ENCODE data around the gene CAMK1D.

CAMK1D gene

DNA sequence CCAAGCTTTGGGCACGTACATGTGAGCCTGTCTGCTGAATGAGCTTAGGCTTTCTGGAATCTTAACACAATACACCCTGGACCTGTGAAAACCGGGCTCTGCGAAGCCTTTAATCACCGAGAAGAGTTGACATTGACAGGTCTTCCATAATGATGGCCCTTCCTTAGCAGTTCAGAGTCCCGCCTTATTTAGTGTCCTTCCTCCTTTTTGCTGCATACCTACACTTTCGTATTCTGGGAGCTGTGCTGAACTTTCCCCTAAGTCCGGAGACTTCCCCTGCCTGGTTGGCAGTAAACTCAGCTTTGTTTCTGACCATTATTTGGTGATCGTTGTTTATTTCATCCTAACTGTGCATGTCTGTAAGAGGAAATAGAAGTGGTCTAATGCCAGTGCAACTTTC lies 212.0 kb downstream of the CAMK1D start:
- no peak for DNase-seq (ENCODE audit: low read depth)

DNA sequence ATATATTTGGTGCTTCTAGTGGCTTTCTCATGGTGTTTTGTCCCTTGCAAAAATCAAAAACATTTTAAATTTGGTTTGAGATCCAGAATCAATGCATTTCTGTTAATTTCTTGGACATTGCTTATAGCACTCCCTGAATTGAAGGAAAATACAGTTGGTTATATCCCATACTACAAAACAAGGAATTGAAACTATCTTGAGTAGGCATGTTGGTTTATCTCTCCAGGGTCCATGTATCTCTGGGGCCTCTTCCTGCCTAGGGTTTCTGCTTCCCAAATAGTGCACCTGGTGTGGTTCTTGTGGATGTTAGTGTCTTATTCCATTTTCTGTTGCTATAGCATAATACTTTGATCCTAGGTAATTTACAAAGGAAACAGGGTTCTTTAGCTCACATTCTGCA lies 212.4 kb downstream of the CAMK1D start:
- no peak for DNase-seq (ENCODE audit: low read depth)

DNA sequence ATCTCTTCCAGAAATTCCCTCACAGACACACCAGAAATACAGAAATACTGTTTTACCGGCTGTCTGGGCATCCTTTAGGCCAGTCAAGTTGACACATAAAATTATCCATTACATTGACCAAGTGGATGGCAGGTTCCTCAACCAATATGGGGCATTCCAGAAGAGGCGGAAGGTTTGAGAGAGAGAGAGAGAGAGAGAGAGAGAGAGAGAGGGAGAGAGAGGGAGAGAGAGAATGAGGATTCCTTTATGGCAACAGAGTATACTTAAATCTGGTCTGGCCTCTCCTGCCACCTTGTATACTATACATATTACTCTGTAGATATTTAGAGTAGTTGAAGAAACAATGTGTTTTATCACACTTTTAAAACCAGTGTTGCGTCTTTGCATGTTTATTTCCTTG lies 214.1 kb downstream of the CAMK1D start:
- DNase-seq (ENCODE audit: low read depth), result no peak

DNA sequence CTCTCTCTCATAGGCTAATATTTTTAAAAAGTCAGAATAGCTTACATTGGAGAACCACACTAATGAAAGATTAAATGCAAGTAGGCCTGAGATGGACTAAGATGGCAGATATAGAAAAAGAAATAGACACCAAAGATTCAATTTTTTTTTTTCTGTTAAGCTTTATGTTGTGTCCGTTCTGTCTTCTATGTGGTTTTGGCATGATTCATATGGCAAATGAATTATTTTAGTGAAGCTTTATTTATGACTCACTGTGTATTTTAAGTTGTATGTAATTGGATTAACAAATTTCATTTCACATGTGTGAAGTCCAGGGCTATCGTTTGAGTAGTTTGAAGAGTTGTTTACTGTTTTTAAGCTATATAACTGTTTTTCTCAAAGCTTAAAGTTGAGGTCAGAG lies 214.8 kb downstream of the CAMK1D start:
- no peak for DNase-seq (ENCODE audit: low read depth)

DNA sequence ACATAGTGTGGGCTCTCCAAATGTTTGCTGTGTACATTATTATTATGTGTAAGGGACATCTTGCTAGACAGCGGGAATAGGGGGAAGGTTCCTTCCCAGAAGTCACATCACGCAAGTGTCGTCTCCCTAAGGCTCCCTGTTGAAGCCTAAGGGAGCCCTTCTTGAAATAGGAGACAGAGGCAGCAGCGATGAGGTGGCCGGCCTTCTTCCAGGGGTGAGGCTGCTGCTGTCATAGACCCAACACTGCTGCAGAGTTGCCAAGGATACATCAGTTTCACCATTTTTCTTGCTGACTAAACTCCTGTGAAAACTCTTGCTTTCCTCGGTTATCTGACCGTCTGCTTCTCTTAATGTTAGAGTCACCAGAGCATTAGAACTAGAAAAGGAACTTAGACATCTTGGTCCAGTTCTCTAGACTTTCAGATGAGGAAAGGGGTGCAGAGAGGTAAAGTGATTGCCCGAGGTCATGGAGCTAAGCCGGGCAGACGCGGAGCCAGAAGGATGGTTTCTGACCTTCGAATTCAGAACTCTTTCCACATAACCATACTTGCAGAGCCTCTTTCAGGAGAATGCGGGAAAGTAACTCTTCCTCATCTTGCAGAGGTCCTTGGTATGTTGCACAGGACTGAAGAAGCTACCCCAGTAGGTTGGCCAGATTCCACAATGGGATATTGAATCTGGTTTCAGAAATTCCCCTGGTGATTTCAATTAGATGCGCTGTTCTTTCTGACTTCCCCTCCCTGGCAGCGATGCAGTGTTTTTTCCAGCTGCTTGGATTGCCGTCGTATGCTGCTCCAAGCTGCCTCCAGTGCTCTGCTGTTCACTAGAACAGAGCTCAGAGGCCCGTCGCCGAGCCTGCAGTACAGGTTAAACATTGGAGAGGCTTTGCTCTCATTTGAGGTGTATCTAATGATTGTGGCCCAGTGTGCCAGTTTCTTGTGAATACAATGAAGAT lies 217.1 kb downstream of the CAMK1D start:
- DNase-seq (ENCODE audit: low read depth), result peak; percentile 74

DNA sequence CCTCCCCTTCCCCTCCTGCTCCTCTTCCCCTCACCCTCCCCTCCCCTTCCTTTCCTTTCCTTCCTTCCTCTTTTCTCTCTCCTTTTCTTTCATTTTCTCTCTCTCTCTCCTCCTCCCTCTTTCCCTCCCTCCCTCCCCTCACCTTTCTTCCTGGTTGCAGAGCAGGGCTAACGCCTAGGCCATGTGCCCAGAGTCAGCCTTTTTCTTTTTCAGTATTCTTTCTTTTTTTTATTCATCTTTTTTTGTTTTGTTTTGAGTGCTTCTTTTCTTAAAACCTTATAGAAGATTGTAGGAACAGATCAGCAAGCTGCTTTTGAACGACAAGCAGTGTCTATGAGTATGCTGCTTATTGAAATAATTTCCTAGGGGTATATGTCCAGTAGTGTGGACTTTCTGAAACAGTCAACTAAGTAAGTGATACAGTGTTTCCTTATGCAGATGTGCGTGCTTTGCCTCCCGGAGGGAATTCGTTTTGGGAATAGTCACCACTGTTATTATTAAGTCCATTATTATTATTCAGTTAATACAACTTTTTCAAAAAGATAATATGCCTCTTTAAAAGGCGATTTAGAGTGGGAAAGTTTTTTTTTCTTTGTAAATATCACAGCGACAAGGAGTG lies 219.2 kb downstream of the CAMK1D start:
- no peak for DNase-seq (ENCODE audit: low read depth)

DNA sequence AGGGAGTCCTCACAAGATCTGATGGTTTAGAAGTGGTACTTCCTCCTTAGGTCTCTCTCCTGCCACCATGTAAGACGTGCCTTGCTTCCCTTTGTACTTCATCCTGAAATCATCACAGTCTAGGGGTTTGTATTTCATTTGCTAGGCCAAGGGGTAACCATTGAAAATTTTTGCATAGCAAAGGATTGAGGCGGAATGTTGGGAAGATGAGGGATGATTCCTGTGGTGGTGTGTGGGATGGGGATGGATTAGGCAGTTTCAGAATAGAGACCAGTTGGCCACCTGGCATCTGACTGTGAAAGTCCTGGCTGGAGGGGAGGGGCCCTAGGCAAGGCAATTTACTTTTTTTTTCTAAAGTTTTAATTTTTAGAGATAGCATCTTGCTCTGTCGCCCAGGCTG lies 222.9 kb downstream of the CAMK1D start:
- DNase-seq (ENCODE audit: low read depth), result no peak

DNA sequence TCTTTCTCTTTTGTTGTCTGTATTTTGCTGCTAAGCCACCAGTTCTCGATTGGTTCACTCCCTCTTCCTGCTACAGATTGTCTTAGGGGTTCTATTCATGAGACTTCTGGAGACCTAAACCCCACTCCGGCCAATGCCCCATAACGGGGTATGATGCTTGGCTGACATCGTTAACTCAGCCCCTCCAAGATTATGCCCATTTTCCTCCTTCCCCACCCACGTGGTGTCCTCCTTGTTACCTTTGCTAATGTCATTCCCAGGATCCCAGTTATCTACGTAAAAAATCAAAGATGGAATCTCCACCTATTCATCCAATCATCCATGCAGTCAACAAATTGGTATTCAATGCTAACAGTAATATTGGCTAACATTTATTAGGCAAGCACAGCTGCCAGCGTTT lies 228.3 kb downstream of the CAMK1D start:
- no peak for DNase-seq (ENCODE audit: low read depth)

DNA sequence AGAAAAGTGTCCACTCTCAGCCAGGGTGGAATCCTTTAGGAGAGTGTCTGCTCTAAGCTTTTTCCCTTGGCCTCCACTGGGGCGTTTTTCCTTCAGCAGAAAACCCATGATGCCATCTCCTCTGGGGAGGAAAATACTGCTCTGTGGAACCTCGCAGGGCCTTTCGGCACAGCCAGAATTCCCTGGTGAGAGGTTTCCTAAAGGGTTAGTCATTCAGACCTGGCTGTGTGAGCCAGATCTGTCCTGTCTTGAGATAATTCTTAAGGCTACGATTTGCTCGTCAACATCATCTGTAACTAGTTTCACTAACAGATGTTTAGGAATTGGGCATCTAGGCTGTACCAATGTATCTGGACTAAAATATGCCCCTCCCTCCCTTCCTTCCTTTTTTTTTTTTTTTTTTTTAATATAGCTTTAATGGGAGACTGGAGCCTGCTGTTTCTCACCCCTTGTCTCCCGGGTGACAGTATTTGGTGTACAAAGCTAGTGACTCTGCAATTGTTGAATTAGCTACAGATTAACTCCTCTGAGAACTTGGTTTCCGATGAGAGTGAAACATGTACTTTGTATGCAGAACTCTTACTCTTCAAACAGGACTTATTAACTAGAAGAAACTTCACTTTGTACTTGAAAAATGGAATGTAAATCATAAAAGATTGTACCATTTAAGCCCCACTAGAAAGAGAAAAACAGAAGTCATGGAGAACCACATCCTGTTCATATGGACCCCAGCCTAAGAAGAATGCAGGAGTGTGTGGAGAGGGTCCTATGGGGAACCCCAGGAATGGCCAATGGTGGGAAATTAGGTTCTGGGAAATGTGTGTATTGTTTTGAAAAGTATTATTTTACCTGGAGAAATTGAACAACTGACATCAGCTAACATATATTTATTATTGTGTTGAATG lies 230.9 kb downstream of the CAMK1D start:
- DNase-seq (ENCODE audit: low read depth), result no peak

DNA sequence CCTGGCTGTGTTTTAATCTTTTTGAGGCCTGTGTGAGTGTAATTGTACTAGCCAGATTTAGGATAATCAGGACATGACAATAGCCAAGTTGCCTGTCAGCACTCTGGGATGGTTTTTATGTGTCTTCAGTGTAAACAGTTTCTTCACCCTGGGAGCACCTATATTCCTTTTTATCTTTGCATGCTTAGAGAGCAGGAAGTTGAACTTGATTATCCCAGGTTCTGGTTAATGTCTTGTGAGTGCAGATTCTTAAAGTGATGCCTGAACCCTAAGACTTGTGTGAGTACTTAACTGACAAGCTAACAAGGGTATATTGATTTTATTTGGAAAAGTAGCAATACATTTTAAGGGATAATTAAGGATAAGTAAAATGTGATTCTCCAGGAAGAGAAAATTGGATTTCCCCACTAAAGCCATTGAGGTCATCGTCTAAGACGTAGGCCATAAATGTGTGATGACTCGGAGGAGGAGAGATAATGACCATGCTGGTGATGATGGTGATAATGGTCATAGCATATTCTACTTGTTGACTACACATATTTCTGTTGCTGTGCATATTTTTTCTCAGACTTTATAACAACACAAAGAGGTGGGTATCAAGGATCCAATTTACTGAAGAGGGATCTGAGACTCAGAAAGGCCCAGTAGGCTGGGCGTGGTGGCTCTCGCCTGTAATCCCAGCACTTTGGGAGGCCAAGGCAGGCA lies 234.7 kb downstream of the CAMK1D start:
- DNase-seq (ENCODE audit: low read depth), result no peak

DNA sequence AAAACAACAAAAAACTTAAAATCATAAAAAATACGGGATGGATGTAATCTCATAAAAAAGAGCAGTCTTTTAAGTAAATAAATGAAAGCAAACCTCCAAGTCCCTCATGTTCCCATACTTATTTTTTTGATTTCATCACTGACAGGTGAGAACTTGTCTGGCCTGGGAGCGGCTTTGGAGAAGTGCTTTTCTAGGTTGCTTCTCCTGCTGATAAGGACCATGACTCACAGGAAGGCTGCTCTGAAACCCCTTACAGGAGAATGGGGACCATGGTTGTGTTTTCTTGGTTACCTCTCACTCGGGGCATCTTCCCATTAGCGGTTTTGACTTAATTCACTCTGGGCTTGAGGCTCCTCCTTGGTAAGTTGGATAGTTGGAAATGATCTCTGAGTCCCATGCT lies 237.4 kb downstream of the CAMK1D start:
- DNase-seq (ENCODE audit: low read depth), result no peak

DNA sequence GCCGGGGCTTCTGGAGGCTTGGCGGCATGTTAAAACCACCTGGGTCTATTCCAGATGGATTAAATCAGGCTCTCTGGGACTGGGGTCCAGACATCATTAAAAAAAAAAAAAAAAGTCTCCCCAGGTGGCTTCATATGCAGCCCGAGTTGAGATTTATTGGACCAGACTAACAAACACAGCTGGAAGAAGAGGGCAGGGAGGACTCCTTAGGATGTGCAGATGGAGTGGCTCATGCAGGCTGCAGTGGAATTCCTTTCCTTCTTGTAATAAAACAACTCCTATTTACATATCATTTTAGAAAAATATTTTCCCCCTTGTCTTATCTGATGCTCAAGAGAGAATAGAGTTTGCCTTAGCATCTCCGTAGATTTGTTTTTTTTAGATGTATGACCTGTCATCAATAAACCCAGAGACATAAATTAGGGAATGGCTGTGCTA lies 238.1 kb downstream of the CAMK1D start:
- DNase-seq (ENCODE audit: low read depth), result no peak

DNA sequence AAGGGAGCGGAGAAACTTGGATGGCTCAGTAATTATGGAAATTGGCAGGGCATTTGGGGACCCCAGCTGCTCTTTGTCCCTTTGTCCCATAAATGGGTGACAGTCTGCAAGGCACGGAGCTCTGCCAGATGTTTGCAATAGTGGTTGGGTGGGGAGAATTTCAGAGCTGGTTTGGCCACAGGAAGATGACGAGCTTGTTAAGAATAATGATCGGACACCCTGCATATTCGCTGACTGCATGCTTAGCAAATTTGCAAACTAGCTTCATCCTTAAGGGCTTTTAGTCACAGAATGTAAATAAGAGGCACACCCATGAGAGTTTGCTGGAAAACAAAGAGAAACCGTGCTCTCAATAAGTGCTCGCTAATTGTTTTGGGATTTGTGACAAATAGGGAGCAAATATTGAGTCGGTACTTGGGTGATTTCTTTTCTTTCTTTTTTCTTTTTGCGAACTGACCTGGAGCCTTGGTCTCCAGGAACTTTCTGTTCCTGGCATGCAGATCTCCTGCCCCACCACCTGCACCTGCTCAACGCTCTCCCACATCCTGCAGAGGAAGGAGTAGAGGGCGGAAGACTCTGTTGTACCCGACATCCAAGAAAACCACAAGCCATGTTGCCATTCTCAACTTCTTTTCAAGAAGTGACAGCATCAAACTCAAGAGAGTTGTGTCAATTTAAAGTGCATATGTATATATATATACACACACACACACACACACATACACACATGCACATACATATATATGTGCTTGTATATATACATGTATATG lies 238.9 kb downstream of the CAMK1D start:
- no peak for DNase-seq (ENCODE audit: low read depth)

DNA sequence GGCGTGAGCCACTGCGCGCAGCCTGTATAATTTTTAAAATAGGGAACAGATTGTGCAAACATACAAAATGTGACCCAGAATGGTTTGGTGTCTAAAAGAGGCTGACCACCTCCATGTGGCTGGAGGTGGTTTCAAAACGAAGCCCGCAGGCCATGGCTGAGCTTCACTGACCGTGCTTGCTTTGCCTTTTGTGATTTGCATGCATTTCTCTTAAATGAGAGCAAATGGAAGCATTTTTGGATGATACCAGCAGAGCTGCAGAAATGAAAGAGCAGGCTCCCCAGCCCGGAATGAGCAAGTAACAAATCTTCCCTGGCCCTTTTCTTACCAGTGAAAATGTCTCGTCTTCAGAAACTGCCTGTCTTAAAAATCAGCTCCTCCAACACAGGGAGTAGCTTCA lies 239.9 kb downstream of the CAMK1D start:
- no peak for DNase-seq (ENCODE audit: low read depth)

DNA sequence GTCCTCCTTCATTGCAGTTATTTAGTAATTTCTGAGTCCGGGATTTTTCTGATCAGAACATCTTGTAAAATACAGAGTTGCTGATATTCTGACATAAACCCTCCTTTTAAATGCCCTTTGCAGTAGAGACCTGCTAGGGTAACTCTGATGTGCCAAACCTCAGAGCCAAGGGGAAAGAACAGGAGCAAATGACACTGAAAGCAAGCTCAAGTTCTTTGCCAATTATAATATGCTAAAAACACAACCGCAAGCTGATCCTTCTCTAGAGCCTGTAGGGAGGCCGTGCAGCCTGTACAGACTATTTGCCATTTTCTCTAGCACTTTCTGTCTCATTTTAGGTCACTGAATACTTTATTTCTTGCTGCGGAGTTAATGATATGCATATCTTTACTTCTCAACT lies 240.4 kb downstream of the CAMK1D start:
- DNase-seq (ENCODE audit: low read depth), result no peak

DNA sequence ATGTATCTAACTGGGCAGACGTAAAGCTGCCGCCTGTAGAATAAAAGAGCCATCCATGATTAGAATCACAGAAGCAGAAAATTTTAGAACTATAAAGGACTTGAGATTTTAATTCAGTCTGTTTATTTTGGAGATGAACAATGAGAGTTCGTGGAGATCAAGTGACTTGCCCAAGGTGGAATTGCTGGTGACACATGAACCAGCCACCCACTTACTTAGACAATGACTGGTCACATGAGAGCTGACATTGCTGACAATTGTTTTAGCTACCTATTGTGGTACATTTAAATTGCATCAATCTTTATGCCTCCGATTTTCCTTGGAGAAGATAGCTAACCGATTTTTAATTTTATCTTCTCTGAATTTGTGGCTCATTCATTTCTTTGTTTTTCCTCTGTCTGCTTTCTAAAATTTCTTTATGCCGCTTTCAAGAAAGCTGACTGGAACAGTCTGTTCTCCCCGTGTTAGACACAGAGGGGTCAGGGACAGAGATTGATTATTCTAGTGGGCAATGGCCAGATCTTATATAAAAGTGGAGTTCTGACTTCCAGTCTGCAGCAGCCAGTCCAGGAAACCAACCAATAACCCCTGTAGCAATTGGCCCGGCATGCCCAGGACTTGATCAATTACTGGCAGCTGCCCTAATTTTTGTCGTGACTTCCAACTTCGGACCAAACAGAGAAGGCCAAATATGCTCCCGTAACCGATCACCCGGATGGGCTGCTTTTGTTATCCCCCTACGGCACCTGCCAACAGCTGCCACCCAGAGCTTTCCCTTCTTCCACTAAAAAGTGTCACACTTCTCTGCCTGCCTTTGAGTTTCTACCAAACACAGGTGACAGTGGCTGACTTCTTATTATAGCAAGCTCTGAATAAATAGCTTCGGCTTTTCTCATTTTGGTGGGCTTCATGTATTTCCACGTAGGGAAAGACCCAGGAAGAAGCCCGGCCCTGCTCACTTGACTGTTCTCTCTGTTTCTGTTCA lies 241.6 kb downstream of the CAMK1D start:
- DNase-seq (ENCODE audit: low read depth), result no peak

DNA sequence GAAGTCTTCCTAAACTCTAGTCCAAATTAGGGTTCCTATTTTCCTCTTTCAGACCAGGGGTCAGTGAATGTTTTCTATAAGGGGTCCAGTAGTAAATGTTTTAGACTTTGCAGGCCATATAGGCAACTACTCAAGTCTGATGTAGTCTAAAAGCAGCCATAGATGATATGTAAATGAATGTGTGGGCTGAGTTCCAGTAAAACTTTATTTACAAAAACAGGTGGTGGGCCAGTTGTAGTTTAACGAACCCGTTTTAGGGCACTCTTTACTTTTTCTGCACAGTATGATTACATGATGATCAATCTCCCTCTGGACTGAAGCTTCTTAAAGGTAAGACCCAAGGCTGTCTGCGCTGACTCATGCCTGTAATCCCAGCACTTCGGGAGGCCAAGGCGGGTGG lies 243.6 kb downstream of the CAMK1D start:
- no peak for DNase-seq (ENCODE audit: low read depth)

DNA sequence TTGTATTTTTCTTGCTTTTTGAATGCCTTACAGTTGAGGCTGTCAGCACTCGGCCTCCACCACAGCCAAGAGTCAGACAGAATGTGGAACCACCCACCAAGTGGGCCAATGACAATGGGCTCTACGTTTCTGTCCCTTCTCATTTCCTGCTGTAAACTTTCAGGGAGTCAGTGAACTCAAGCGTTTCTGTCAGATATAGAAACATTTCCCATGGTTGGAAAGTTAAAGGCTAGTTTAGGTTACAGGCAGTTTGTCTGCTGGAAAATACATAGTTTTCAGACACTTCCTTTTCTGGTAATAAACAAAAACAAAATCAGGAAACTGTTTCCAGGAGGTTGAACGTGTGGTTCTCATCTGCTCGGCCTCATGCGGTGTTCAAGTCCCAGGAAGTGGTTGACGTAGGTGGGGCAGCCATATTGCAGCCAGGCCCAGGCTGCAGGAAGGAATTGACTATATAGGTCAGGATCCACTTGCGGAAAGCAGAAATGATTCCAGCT lies 245.1 kb downstream of the CAMK1D start:
- no peak for DNase-seq (ENCODE audit: low read depth)

DNA sequence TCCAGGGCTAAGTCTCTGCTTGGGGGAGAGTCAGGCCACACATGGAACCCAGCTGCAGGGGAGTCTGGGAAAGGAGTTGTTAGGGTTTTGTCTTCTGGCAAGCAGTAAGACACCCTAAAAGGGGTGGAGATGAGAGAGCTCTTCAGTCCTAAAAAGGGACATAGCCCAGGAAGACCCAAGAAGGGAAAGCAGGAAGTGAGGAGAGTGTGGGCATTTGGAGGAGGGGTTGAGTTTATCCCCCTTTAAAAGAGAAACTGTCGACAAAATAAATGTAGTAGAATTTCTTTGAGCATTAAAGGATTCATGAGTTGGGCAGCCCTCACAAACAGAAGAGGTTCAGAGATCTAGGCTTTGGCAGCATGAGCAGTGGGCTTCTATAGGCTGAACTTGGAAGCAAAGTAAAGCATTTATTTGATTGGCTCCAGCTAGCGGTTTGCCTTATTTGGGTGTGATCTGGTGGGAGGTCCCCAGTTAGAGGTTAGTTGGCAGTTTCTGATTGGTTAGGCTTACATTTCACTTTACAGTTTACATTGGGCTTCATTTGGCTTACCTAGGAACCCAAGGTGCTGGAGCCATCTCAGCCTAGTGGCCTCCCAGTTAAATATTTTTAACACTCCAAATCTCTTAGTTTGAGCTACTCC lies 246.7 kb downstream of the CAMK1D start:
- no peak for DNase-seq (ENCODE audit: low read depth)
